B cell (primary cell): Measurements from ENCODE around the gene SLC25A34. TPM values are rescaled to one million over a fixed set of nuclear protein-coding genes. Genes with fewer than 3 reads are reported as not detected.

ENCODE experiments used
- ATAC-seq: fragments of 200-7000 bp; cut with Tn5 transposase; one replicate; pipeline ENCODE4 v1.10.0; 2021; ENCODE audit warnings: low read depth, mild to moderate bottlenecking, moderate number of reproducible peaks, moderate library complexity
- CTCF ChIA-PET: fragments of 350-600 bp; sonication (Branson Sonifier 250); formaldehyde crosslinking; loops from one replicate; lab custom pipeline; 2021; ENCODE audit warnings: antibody characterized with exemption, inconsistent platforms; lab: Charles Lee
- POLR2A ChIA-PET: fragments of 350-600 bp; sonication (Branson Sonifier 250); formaldehyde crosslinking; loops from one replicate; lab custom pipeline; 2021; ENCODE audit warnings: antibody characterized with exemption; lab: Charles Lee
- DNase-seq: peaks from one replicate; pipeline ENCODE4 v3.0.0; 2013
- H2AFZ ChIP-seq: 2 replicates; pipeline ENCODE4 v1.6.1; 2012; ENCODE audit warnings: mild to moderate bottlenecking, low read depth, low read length; ENCODE audit not compliant: insufficient read depth, poor library complexity, severe bottlenecking
- H3K27ac ChIP-seq, 2 donors: 1 replicate in 1 of 2; 2 replicates in 1 of 2; pipeline ENCODE4 v1.5.1; 2012 to 2013; ENCODE audit warnings: low read length in 2 of 2, mild to moderate bottlenecking in 2 of 2, moderate library complexity in 1 of 2
- H3K27me3 ChIP-seq, 4 experiments: fragments of 200-600 bp in 1 of 4; sonication (generic) in 1 of 4; replicated peaks in 1 of 4; 1 replicate in 2 of 4; 2 replicates in 2 of 4; pipeline versions ENCODE4 v1.6.1 to v1.7.0; 2013 to 2016; ENCODE audit warnings: low read length in 3 of 4, mild to moderate bottlenecking in 2 of 4, mixed read lengths in 1 of 4, moderate library complexity in 1 of 4; ENCODE audit not compliant: insufficient read depth in 4 of 4, control insufficient read depth in 3 of 4; ENCODE audit errors: control extremely low read depth in 1 of 4
- H3K36me3 ChIP-seq, 2 experiments: replicated peaks in 1 of 2; 1 replicate in 1 of 2; 2 replicates in 1 of 2; pipeline versions ENCODE4 v1.6.1 to v1.7.1; 2013; ENCODE audit warnings: low read length in 1 of 2; ENCODE audit not compliant: insufficient read depth in 2 of 2, control insufficient read depth in 1 of 2; ENCODE audit errors: control extremely low read depth in 1 of 2, extremely low read depth in 1 of 2
- H3K4me1 ChIP-seq, 2 donors: fragments of 200-600 bp in 1 of 2; sonication (generic) in 1 of 2; 1 replicate in 1 of 2; 2 replicates in 1 of 2; pipeline versions ENCODE4 v1.5.1 to v1.6.1; 2013 to 2017; ENCODE audit warnings: low read length in 2 of 2; ENCODE audit not compliant: control insufficient read depth in 2 of 2, insufficient read depth in 2 of 2
- H3K4me2 ChIP-seq: replicated peaks from 2 replicates; pipeline ENCODE3; 2012; ENCODE audit warnings: mild to moderate bottlenecking, low read depth, low read length; ENCODE audit not compliant: poor library complexity, severe bottlenecking
- H3K4me3 ChIP-seq, 5 experiments: fragments of 200-600 bp in 1 of 5; sonication (generic) in 1 of 5; 1 replicate in 3 of 5; 2 replicates in 2 of 5; pipeline versions ENCODE4 v1.5.1 to v1.7.0; 2011 to 2016; ENCODE audit warnings: low read length in 4 of 5, mild to moderate bottlenecking in 4 of 5, low read depth in 2 of 5, control low read depth in 1 of 5, moderate library complexity in 1 of 5; ENCODE audit not compliant: insufficient read depth in 1 of 5; ENCODE audit errors: control extremely low read depth in 1 of 5, extremely low read depth in 1 of 5
- H3K79me2 ChIP-seq: fragments of 200-600 bp; sonication (generic); one replicate; pipeline ENCODE4 v1.6.0; 2016; ENCODE audit warnings: low read length; ENCODE audit not compliant: control insufficient read depth, insufficient read depth
- H3K9ac ChIP-seq: fragments of 200-600 bp; sonication (generic); 2 replicates; pipeline ENCODE4 v1.6.1; 2017; ENCODE audit warnings: mild to moderate bottlenecking, low read length, moderate library complexity
- H3K9me3 ChIP-seq, 3 donors: one replicate each; pipeline versions ENCODE4 v1.6.1 to v1.7.1; 2013; ENCODE audit warnings: low read length in 2 of 3; ENCODE audit not compliant: control insufficient read depth in 2 of 3, insufficient read depth in 1 of 3; ENCODE audit errors: control extremely low read depth in 1 of 3
- H4K20me1 ChIP-seq: 2 replicates; pipeline ENCODE4 v1.6.0; 2012; ENCODE audit warnings: mild to moderate bottlenecking, low read length; ENCODE audit not compliant: insufficient read depth, control insufficient read depth, poor library complexity, severe bottlenecking
- H3K27ac Mint-ChIP-seq: one replicate; pipeline ENCODE4 v1.8.0; 2021; ENCODE audit warnings: mixed read lengths
- H3K27me3 Mint-ChIP-seq: one replicate; pipeline ENCODE4 v1.8.0; 2021; ENCODE audit warnings: mixed read lengths
- H3K4me1 Mint-ChIP-seq: one replicate; pipeline ENCODE4 v1.8.0; 2021; ENCODE audit warnings: mixed read lengths
- H3K4me3 Mint-ChIP-seq: one replicate; pipeline ENCODE4 v1.8.0; 2021; ENCODE audit warnings: mixed read lengths
- H3K9me3 Mint-ChIP-seq: one replicate; pipeline ENCODE4 v1.8.0; 2022; ENCODE audit warnings: mixed read lengths; ENCODE audit not compliant: insufficient read depth
- EZH2 ChIP-seq: IDR thresholded peaks from 2 replicates; pipeline ENCODE4 v1.6.1; 2012; ENCODE audit warnings: borderline replicate concordance, low read depth, mild to moderate bottlenecking, moderate library complexity, low read length; ENCODE audit not compliant: insufficient read depth, poor library complexity, severe bottlenecking
- WGBS: methylation state at CpG from one replicate; pipeline ENCODE4 v1.1.5; 2013; ENCODE audit warnings: missing lambda C conversion rate; ENCODE audit not compliant: insufficient coverage; 5-methylcytosine and 5-hydroxymethylcytosine counted together
- intact Hi-C: fragments of 100-400 bp; cut with micrococcal nuclease; formaldehyde crosslinking; loops from one replicate; pipeline ENCODE4 v1.10.0; 2022
- polyA plus RNA-seq: library from polyadenylated mRNA; depleted of rRNA; stranded (reverse); fragments of >200 nt; gene quantifications from 2 replicates; pipeline ENCODE4 v1.2.3, GENCODE V29; 2012
- total RNA-seq, 2 donors: library from RNA; stranded (reverse); fragments of 120-200 nt in 1 of 2; gene quantifications; 1 replicate in 1 of 2; 2 replicates in 1 of 2; pipeline versions ENCODE4 v1.2.3 to v1.2.4, GENCODE V29; 2013 to 2022
- TF ChIP-seq, protein P1 (sequence below): fragments of 200-600 bp; IDR thresholded peaks from one replicate; pipeline ENCODE4 v1.8.0; 2022; ENCODE audit warnings: antibody characterized with exemption, mild to moderate bottlenecking

The SLC25A34 gene
- total and polyA plus RNA-seq, 2 donors (not counting 1 experiment from before 2014, with no cell fraction given) = 4.6 to 5.4 TPM

DNA sequence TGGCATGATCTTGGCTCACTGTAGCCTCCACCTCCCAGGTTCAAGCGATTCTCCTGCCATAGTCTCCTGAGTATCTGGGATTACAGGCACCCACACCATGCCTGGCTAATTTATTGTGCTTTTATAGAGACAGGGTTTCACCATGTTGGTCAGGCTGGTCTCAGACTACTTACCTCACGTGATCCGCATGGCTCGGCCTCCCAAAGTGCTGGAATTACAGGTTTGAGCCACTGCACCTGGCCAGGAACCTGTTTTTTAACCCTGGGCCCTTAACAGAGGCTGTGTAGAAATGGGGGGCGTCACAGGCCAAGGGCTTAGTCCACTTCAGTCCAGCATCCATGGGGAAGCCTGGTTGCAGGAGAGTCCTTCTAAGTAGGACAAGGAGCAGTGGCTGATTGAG, 31.9 kb downstream of the SLC25A34 start:
- CTCF ChIA-PET = interaction anchor here (1.3 kb wide), 1 partner anchor 24 kb away, joined by 5 read pairs; no protein-coding TSS in a partner anchor
- Histone ChIP-seq H3K4me1 (no peaks in the 10 kb centered on the region), H3K9ac (no peak overlapping the region), H3K27me3 (peaks cover 0 to 6% (median 0%) of the 10 kb centered on the region in 4 experiments), H3K9me3 (no peaks in the 10 kb centered on the region), H2AFZ (no peak overlapping the region), H3K4me3 (no peak overlapping the region), H3K36me3 (no peaks in the 10 kb centered on the region), H4K20me1 (no peaks in the 10 kb centered on the region), H3K4me2 (no peak overlapping the region), H3K79me2 (no peaks in the 10 kb centered on the region), H3K27ac (no peak overlapping the region)
- H3K27ac Mint-ChIP-seq = no peak overlapping the region
- DNase-seq (no peak), ATAC-seq (no peak)
- 96% methylated on average over 5 of the region's 5 CpGs for WGBS
- TF ChIP-seq, protein P1, sequence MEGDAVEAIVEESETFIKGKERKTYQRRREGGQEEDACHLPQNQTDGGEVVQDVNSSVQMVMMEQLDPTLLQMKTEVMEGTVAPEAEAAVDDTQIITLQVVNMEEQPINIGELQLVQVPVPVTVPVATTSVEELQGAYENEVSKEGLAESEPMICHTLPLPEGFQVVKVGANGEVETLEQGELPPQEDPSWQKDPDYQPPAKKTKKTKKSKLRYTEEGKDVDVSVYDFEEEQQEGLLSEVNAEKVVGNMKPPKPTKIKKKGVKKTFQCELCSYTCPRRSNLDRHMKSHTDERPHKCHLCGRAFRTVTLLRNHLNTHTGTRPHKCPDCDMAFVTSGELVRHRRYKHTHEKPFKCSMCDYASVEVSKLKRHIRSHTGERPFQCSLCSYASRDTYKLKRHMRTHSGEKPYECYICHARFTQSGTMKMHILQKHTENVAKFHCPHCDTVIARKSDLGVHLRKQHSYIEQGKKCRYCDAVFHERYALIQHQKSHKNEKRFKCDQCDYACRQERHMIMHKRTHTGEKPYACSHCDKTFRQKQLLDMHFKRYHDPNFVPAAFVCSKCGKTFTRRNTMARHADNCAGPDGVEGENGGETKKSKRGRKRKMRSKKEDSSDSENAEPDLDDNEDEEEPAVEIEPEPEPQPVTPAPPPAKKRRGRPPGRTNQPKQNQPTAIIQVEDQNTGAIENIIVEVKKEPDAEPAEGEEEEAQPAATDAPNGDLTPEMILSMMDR = no peak
- TF ChIP-seq EZH2 = no peak
- POLR2A ChIA-PET = no interaction called here
- H3K27me3 Mint-ChIP-seq = peaks cover 30% of the 10 kb centered on the region
- intact Hi-C loops = no loop called here
- H3K4me3 Mint-ChIP-seq = no peak overlapping the region
- H3K9me3 Mint-ChIP-seq = no peaks in the 10 kb centered on the region
- no peaks in the 10 kb centered on the region for H3K4me1 Mint-ChIP-seq

GRCh38 chr1:15768388-15768787, 32.3 kb downstream of the SLC25A34 start:
- TF ChIP-seq EZH2 = no peak
- TF ChIP-seq, protein P1 = no peak
- H3K4me2 ChIP-seq = no peak overlapping the region
- 100% methylated on average over 3 of the region's 7 CpGs for WGBS
- H3K9me3 Mint-ChIP-seq = no peaks in the 10 kb centered on the region
- H3K79me2 ChIP-seq = no peaks in the 10 kb centered on the region
- ChIA-PET POLR2A (no interaction called here), CTCF (interaction anchor here (1.3 kb wide), 1 partner anchor 23 kb away, joined by 5 read pairs; no protein-coding TSS in a partner anchor)
- H3K4me1 Mint-ChIP-seq = no peaks in the 10 kb centered on the region
- H3K27ac Mint-ChIP-seq = no peak overlapping the region
- H3K27me3 ChIP-seq = peaks cover 0 to 6% (median 0%) of the 10 kb centered on the region in 4 experiments
- no peak overlapping the region for H3K27ac ChIP-seq
- DNase-seq (no peak), ATAC-seq (no peak)
- no peak overlapping the region for H3K4me3 ChIP-seq
- no peak overlapping the region for H2AFZ ChIP-seq
- H3K9ac ChIP-seq = no peak overlapping the region
- H3K4me1 ChIP-seq = no peaks in the 10 kb centered on the region
- peaks cover 30% of the 10 kb centered on the region for H3K27me3 Mint-ChIP-seq
- intact Hi-C loops = no loop called here
- H3K4me3 Mint-ChIP-seq = no peak overlapping the region
- H4K20me1 ChIP-seq = no peaks in the 10 kb centered on the region
- no peaks in the 10 kb centered on the region for H3K36me3 ChIP-seq
- H3K9me3 ChIP-seq = no peaks in the 10 kb centered on the region
